ENCODE data around the gene HAND2.

Gene HAND2

GRCh38 chr4:173529477-173530325, at the start of gene HAND2:
HAND2 (minus strand) TSS chr4:173530229; CDS start chr4:173529289, 940 bp downstream.
- in situ Hi-C loops (cut with HindIII; ENCODE audit: low sequenced_read_pairs), result no loop called here

GRCh38 chr4:173578956-173579355, 48.9 kb upstream of the HAND2 start:
- in situ Hi-C loops (cut with HindIII; ENCODE audit: low sequenced_read_pairs), result no loop called here

- in situ Hi-C loops (cut with HindIII; ENCODE audit: low sequenced_read_pairs), result no loop called here
These were observed 47.9 kb upstream of the HAND2 start for GRCh38 chr4:173577963-173578362.

GRCh38 chr4:173575482-173576152, 45.6 kb upstream of the HAND2 start:
- in situ Hi-C loops (cut with HindIII; ENCODE audit: low sequenced_read_pairs), result no loop called here

- in situ Hi-C loops (cut with HindIII; ENCODE audit: low sequenced_read_pairs), result no loop called here
These were observed 43.7 kb upstream of the HAND2 start for GRCh38 chr4:173573725-173574124.

GRCh38 chr4:173573286-173573685, 43.3 kb upstream of the HAND2 start:
- in situ Hi-C loops (cut with HindIII; ENCODE audit: low sequenced_read_pairs), result no loop called here

GRCh38 chr4:173572493-173573129, 42.6 kb upstream of the HAND2 start:
- in situ Hi-C loops (cut with HindIII; ENCODE audit: low sequenced_read_pairs), result no loop called here

GRCh38 chr4:173571620-173572019, 41.6 kb upstream of the HAND2 start:
- in situ Hi-C loops (cut with HindIII; ENCODE audit: low sequenced_read_pairs), result no loop called here

- in situ Hi-C loops (cut with HindIII; ENCODE audit: low sequenced_read_pairs), result no loop called here
These were observed 35.3 kb upstream of the HAND2 start for GRCh38 chr4:173565281-173565680.

GRCh38 chr4:173564461-173564860, 34.4 kb upstream of the HAND2 start:
- in situ Hi-C loops (cut with HindIII; ENCODE audit: low sequenced_read_pairs), result no loop called here

GRCh38 chr4:173560896-173561295, 30.9 kb upstream of the HAND2 start:
- in situ Hi-C loops (cut with HindIII; ENCODE audit: low sequenced_read_pairs), result no loop called here

GRCh38 chr4:173556398-173557131, 26.5 kb upstream of the HAND2 start:
- in situ Hi-C loops (cut with HindIII; ENCODE audit: low sequenced_read_pairs), result no loop called here

GRCh38 chr4:173547889-173548288, 17.9 kb upstream of the HAND2 start:
- in situ Hi-C loops (cut with HindIII; ENCODE audit: low sequenced_read_pairs), result no loop called here

GRCh38 chr4:173546776-173547175, 16.7 kb upstream of the HAND2 start:
- in situ Hi-C loops (cut with HindIII; ENCODE audit: low sequenced_read_pairs), result no loop called here

- in situ Hi-C loops (cut with HindIII; ENCODE audit: low sequenced_read_pairs), result no loop called here
These were observed 15.4 kb upstream of the HAND2 start for GRCh38 chr4:173545440-173545839.

- in situ Hi-C loops (cut with HindIII; ENCODE audit: low sequenced_read_pairs), result no loop called here
These were observed 13.2 kb upstream of the HAND2 start for GRCh38 chr4:173543266-173543665.

GRCh38 chr4:173539986-173540385, 10.0 kb upstream of the HAND2 start:
- in situ Hi-C loops (cut with HindIII; ENCODE audit: low sequenced_read_pairs), result no loop called here

GRCh38 chr4:173538909-173539445, 8.9 kb upstream of the HAND2 start:
- in situ Hi-C loops (cut with HindIII; ENCODE audit: low sequenced_read_pairs), result no loop called here

- in situ Hi-C loops (cut with HindIII; ENCODE audit: low sequenced_read_pairs), result no loop called here
These were observed 8.3 kb upstream of the HAND2 start for GRCh38 chr4:173538148-173538908.

- in situ Hi-C loops (cut with HindIII; ENCODE audit: low sequenced_read_pairs), result no loop called here
These were observed 7.7 kb upstream of the HAND2 start for GRCh38 chr4:173537613-173538147.

Measured in DLD1 (cell line).